GM12878 (cell line): ENCODE results near the gene TTLL10. TPM values are rescaled to one million over a fixed set of nuclear protein-coding genes. Genes with fewer than 3 reads are reported as not detected.

ENCODE experiments used
- CHD1 ChIP-seq: IDR thresholded peaks from 2 replicates; pipeline ENCODE4 v1.6.1; 2012; ENCODE audit warnings: low read depth, low read length, improper control_type of control experiment
- CHD4 ChIP-seq: fragments of 200-600 bp; sonication (generic); IDR thresholded peaks from 2 replicates; pipeline ENCODE4 v1.6.1; 2016; ENCODE audit warnings: mild to moderate bottlenecking
- MEF2B ChIP-seq: fragments of 450-650 bp; IDR thresholded peaks from 2 replicates; pipeline ENCODE4 v1.6.1; 2018; ENCODE audit warnings: mild to moderate bottlenecking, moderate library complexity; ENCODE audit not compliant: partially characterized antibody, poor library complexity, severe bottlenecking
- NR2C2 ChIP-seq: IDR thresholded peaks from 2 replicates; pipeline ENCODE4 v1.6.1; 2011; ENCODE audit warnings: borderline replicate concordance, low read depth; ENCODE audit not compliant: control insufficient read depth, insufficient read length
- POLR2AphosphoS2 ChIP-seq: IDR thresholded peaks from 2 replicates; pipeline ENCODE4 v1.6.1; 2011; ENCODE audit warnings: low read depth, mild to moderate bottlenecking, low read length, improper control_type of control experiment, moderate library complexity
- POU2F2 ChIP-seq: IDR thresholded peaks from 3 replicates; pipeline ENCODE4 v1.6.1; 2011; ENCODE audit warnings: low read depth, mild to moderate bottlenecking, low read length, borderline replicate concordance
- STAT3 ChIP-seq: IDR thresholded peaks from 2 replicates; pipeline ENCODE4 v1.6.1; 2011; ENCODE audit warnings: low read depth, low read length, improper control_type of control experiment
- SUZ12 ChIP-seq: fragments of 200-600 bp; sonication (generic); IDR thresholded peaks from one replicate; pipeline ENCODE4 v1.6.1; 2018; ENCODE audit warnings: antibody characterized with exemption, mild to moderate bottlenecking; ENCODE audit not compliant: unreplicated experiment
- ZNF687 ChIP-seq: fragments of 450-650 bp; IDR thresholded peaks from 2 replicates; pipeline ENCODE4 v1.6.1; 2017; ENCODE audit warnings: mild to moderate bottlenecking, moderate library complexity
- polyA plus RNA-seq, 11 experiments: library from polyadenylated mRNA; depleted of rRNA in 4 of 11; unstranded in 6 of 11; stranded (reverse) in 5 of 11; fragments of >200 nt; fragmentation: Nextera tagmentation in 4 of 11; fragmentation: Illumina TruSeq in 1 of 11; extraction: Ambion mirVana in 4 of 11; extraction: Trizol in 1 of 11; gene quantifications; 1 replicate in 1 of 11; 2 replicates in 10 of 11; pipeline versions ENCODE4 v1.2.1 to v1.2.3, GENCODE V29; 2011 to 2016; ENCODE audit warnings: inconsistent platforms in 2 of 11, missing spikeins in 2 of 11, low read depth in 1 of 11
- total RNA-seq, 4 experiments: library from RNA; depleted of rRNA in 3 of 4; stranded (reverse); fragments of >200 nt in 3 of 4; fragmentation: Illumina TruSeq in 1 of 4; extraction: Trizol in 1 of 4; gene quantifications; 2 replicates each; pipeline versions ENCODE4 v1.2.1 to v1.2.3, GENCODE V29; 2013 to 2021
- TF ChIP-seq, protein P1 (sequence below): fragments of 450-650 bp; IDR thresholded peaks from 2 replicates; pipeline ENCODE4 v1.6.1; 2017; ENCODE audit warnings: mild to moderate bottlenecking, low read depth, inconsistent platforms; ENCODE audit not compliant: poor library complexity, severe bottlenecking

The TTLL10 gene
- total and polyA plus RNA-seq, 10 of the 15 experiments (the other 5 are each of a cell fraction or from before 2014, with no cell fraction given) = not detected

DNA sequence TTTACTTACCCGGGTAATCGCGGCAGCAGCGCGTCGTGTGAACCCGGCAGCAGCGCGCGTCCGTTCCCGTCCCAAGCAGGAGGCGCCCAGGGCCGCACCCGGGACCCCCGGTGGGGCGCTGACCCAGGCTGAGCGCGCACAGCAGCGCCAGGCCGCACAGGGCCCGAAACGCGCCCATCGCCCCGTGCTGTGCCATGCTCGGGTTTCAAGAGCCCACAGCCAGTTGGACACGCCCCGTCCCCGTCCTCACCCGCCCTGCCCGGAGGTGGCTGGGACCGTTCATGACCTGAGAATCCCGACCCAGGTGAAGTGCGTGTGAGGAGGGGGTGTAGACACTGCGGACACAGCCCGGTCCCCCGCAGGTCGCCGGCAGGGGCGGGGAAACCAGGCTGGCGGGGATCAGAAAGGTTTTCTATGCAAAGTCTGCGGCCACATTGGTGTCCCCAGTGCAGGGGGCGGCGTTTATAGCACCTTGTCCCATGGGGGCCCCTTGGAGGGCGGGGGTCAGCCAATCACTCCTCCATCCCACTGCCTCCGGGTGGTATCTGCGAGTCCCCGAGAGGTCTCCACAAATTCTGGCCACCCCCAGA lies 32.8 kb downstream of the TTLL10 start, which contains the start of gene TNFRSF18 (continued):
- TF ChIP-seq MEF2B (peak; percentile 80), ZNF687 (peak; percentile 25; the same call in 1 of the 2 replicates), STAT3 (no peak), POU2F2 (peak; percentile 92; the same call in 2 of the 3 replicates), CHD4 (no peak), POLR2AphosphoS2 (no peak), CHD1 (no peak), NR2C2 (no peak), SUZ12 (no peak)
- TF ChIP-seq, protein P1, sequence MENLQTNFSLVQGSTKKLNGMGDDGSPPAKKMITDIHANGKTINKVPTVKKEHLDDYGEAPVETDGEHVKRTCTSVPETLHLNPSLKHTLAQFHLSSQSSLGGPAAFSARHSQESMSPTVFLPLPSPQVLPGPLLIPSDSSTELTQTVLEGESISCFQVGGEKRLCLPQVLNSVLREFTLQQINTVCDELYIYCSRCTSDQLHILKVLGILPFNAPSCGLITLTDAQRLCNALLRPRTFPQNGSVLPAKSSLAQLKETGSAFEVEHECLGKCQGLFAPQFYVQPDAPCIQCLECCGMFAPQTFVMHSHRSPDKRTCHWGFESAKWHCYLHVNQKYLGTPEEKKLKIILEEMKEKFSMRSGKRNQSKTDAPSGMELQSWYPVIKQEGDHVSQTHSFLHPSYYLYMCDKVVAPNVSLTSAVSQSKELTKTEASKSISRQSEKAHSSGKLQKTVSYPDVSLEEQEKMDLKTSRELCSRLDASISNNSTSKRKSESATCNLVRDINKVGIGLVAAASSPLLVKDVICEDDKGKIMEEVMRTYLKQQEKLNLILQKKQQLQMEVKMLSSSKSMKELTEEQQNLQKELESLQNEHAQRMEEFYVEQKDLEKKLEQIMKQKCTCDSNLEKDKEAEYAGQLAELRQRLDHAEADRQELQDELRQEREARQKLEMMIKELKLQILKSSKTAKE = no peak
